ENCODE measurements around the gene HS3ST3A1. TPM values are rescaled to one million over a fixed set of nuclear protein-coding genes. Genes with fewer than 3 reads are reported as not detected.

The HS3ST3A1 gene
- total RNA-seq (8.3 TPM), polyA plus RNA-seq (1 to 10 TPM; 1.8 to 7.5 (median 6.2) TPM)

GRCh38 chr17:13601776-13602551, at the start of gene HS3ST3A1:
Gene HS3ST3A1 (minus strand): TSS chr17:13601929. CDS start chr17:13601129, 800 bp downstream.
- H3K4me1 ChIP-seq (ENCODE audit: control insufficient read depth, insufficient read depth, low read length, poor library complexity, severe bottlenecking): peaks cover 21% of the 10 kb centered on the region
- peak within 1 kb of the TSS in 3 of 4 donors; percentile 56 to 79 (median 61) for H3K4me3 Mint-ChIP-seq
- peak within 1 kb of the TSS in 1 of 3 donors; percentile 2 for H3K27ac Mint-ChIP-seq
- peak in 1 of 2 donors; percentile 28 for ATAC-seq (ENCODE audit: low read depth in 2 of 2)
- no peaks in the 10 kb centered on the region for H3K36me3 Mint-ChIP-seq
- no peaks in the 10 kb centered on the region for H3K9me3 ChIP-seq (ENCODE audit: control insufficient read depth in 2 of 2, low read length in 2 of 2)
- H3K27ac ChIP-seq (ENCODE audit: insufficient read depth, low read length, poor library complexity, severe bottlenecking): no peak within 1 kb of the TSS
- no peak within 1 kb of the TSS for H3K4me3 ChIP-seq (ENCODE audit: low read depth, low read length)
- H3K4me1 Mint-ChIP-seq: peaks cover 0 to 13% (median 5%) of the 10 kb centered on the region in 4 donors
- DNase-seq: no peak
- peaks cover 0 to 8% (median 0%) of the 10 kb centered on the region in 7 donors for H3K9me3 Mint-ChIP-seq
- no peaks in the 10 kb centered on the region for H3K36me3 ChIP-seq (ENCODE audit: control insufficient read depth, insufficient read depth, low read length)
- peaks cover 25% of the 10 kb centered on the region for H3K27me3 ChIP-seq (ENCODE audit: control insufficient read depth, insufficient read depth, low read length)
- H3K27me3 Mint-ChIP-seq: peaks cover 72% of the 10 kb centered on the region

GRCh38 chr17:13650096-13650675, 48.5 kb upstream of the HS3ST3A1 start:
- Histone ChIP-seq H3K27ac (ENCODE audit: insufficient read depth, low read length, poor library complexity, severe bottlenecking) (no peak overlapping the region), H3K27me3 (ENCODE audit: control insufficient read depth, insufficient read depth, low read length) (peaks cover 10% of the 10 kb centered on the region), H3K4me3 (ENCODE audit: low read depth, low read length) (no peak overlapping the region), H3K4me1 (ENCODE audit: control insufficient read depth, insufficient read depth, low read length, poor library complexity, severe bottlenecking) (no peaks in the 10 kb centered on the region), H3K9me3 (ENCODE audit: control insufficient read depth in 2 of 2, low read length in 2 of 2) (no peaks in the 10 kb centered on the region), H3K36me3 (ENCODE audit: control insufficient read depth, insufficient read depth, low read length) (no peaks in the 10 kb centered on the region)
- H3K36me3 Mint-ChIP-seq: no peaks in the 10 kb centered on the region
- no peaks in the 10 kb centered on the region for H3K9me3 Mint-ChIP-seq
- H3K27ac Mint-ChIP-seq: no peak overlapping the region
- DNase-seq (no peak), ATAC-seq (ENCODE audit: low read depth in 2 of 2) (no peak)
- no peak overlapping the region for H3K4me3 Mint-ChIP-seq
- H3K4me1 Mint-ChIP-seq: no peaks in the 10 kb centered on the region
- H3K27me3 Mint-ChIP-seq: peaks cover 29% of the 10 kb centered on the region

GRCh38 chr17:13647543-13648021, 45.9 kb upstream of the HS3ST3A1 start:
- Mint-ChIP-seq H3K4me1 (no peaks in the 10 kb centered on the region), H3K9me3 (no peaks in the 10 kb centered on the region), H3K27me3 (peaks cover 22% of the 10 kb centered on the region), H3K4me3 (no peak overlapping the region), H3K27ac (no peak overlapping the region), H3K36me3 (no peaks in the 10 kb centered on the region)
- ATAC-seq (ENCODE audit: low read depth in 2 of 2) (no peak), DNase-seq (no peak)
- Histone ChIP-seq H3K4me1 (ENCODE audit: control insufficient read depth, insufficient read depth, low read length, poor library complexity, severe bottlenecking) (no peaks in the 10 kb centered on the region), H3K27ac (ENCODE audit: insufficient read depth, low read length, poor library complexity, severe bottlenecking) (no peak overlapping the region), H3K36me3 (ENCODE audit: control insufficient read depth, insufficient read depth, low read length) (no peaks in the 10 kb centered on the region), H3K9me3 (ENCODE audit: control insufficient read depth in 2 of 2, low read length in 2 of 2) (no peaks in the 10 kb centered on the region), H3K4me3 (ENCODE audit: low read depth, low read length) (no peak overlapping the region), H3K27me3 (ENCODE audit: control insufficient read depth, insufficient read depth, low read length) (peaks cover 13% of the 10 kb centered on the region)

- DNase-seq (no peak), ATAC-seq (ENCODE audit: low read depth in 2 of 2) (no peak)
- no peak overlapping the region for H3K4me3 Mint-ChIP-seq
- H3K27me3 ChIP-seq (ENCODE audit: control insufficient read depth, insufficient read depth, low read length): peaks cover 13% of the 10 kb centered on the region
- peaks cover 22% of the 10 kb centered on the region for H3K27me3 Mint-ChIP-seq
- H3K27ac Mint-ChIP-seq: no peak overlapping the region
- no peaks in the 10 kb centered on the region for H3K9me3 Mint-ChIP-seq
- H3K4me3 ChIP-seq (ENCODE audit: low read depth, low read length): no peak overlapping the region
- H3K4me1 ChIP-seq (ENCODE audit: control insufficient read depth, insufficient read depth, low read length, poor library complexity, severe bottlenecking): no peaks in the 10 kb centered on the region
- no peaks in the 10 kb centered on the region for H3K9me3 ChIP-seq (ENCODE audit: control insufficient read depth in 2 of 2, low read length in 2 of 2)
- no peaks in the 10 kb centered on the region for H3K36me3 Mint-ChIP-seq
- H3K4me1 Mint-ChIP-seq: no peaks in the 10 kb centered on the region
- H3K27ac ChIP-seq (ENCODE audit: insufficient read depth, low read length, poor library complexity, severe bottlenecking): no peak overlapping the region
- no peaks in the 10 kb centered on the region for H3K36me3 ChIP-seq (ENCODE audit: control insufficient read depth, insufficient read depth, low read length)
These were observed 45.3 kb upstream of the HS3ST3A1 start for GRCh38 chr17:13646969-13647542.

- Mint-ChIP-seq H3K4me1 (no peaks in the 10 kb centered on the region), H3K36me3 (no peaks in the 10 kb centered on the region), H3K27ac (no peak overlapping the region), H3K27me3 (peaks cover 24% of the 10 kb centered on the region), H3K4me3 (no peak overlapping the region), H3K9me3 (no peaks in the 10 kb centered on the region)
- H3K4me3 ChIP-seq (ENCODE audit: low read depth, low read length): no peak overlapping the region
- H3K27ac ChIP-seq (ENCODE audit: insufficient read depth, low read length, poor library complexity, severe bottlenecking): no peak overlapping the region
- H3K4me1 ChIP-seq (ENCODE audit: control insufficient read depth, insufficient read depth, low read length, poor library complexity, severe bottlenecking): no peaks in the 10 kb centered on the region
- ATAC-seq (ENCODE audit: low read depth in 2 of 2) (no peak), DNase-seq (no peak)
- H3K27me3 ChIP-seq (ENCODE audit: control insufficient read depth, insufficient read depth, low read length): peaks cover 13% of the 10 kb centered on the region
- H3K9me3 ChIP-seq (ENCODE audit: control insufficient read depth in 2 of 2, low read length in 2 of 2): no peaks in the 10 kb centered on the region
- H3K36me3 ChIP-seq (ENCODE audit: control insufficient read depth, insufficient read depth, low read length): no peaks in the 10 kb centered on the region
These were observed 44.7 kb upstream of the HS3ST3A1 start for GRCh38 chr17:13646411-13646810.

- Mint-ChIP-seq H3K27me3 (peaks cover 29% of the 10 kb centered on the region), H3K4me3 (no peak overlapping the region), H3K27ac (no peak overlapping the region), H3K9me3 (peaks cover 0 to 1% (median 0%) of the 10 kb centered on the region in 7 donors), H3K4me1 (no peaks in the 10 kb centered on the region), H3K36me3 (no peaks in the 10 kb centered on the region)
- Histone ChIP-seq H3K9me3 (ENCODE audit: control insufficient read depth in 2 of 2, low read length in 2 of 2) (no peaks in the 10 kb centered on the region), H3K27me3 (ENCODE audit: control insufficient read depth, insufficient read depth, low read length) (peaks cover 11% of the 10 kb centered on the region), H3K4me3 (ENCODE audit: low read depth, low read length) (no peak overlapping the region), H3K36me3 (ENCODE audit: control insufficient read depth, insufficient read depth, low read length) (no peaks in the 10 kb centered on the region), H3K4me1 (ENCODE audit: control insufficient read depth, insufficient read depth, low read length, poor library complexity, severe bottlenecking) (no peaks in the 10 kb centered on the region), H3K27ac (ENCODE audit: insufficient read depth, low read length, poor library complexity, severe bottlenecking) (no peak overlapping the region)
- DNase-seq: no peak
- no peak for ATAC-seq (ENCODE audit: low read depth in 2 of 2)
These were observed 41.5 kb upstream of the HS3ST3A1 start for GRCh38 chr17:13643180-13643579.

- no peaks in the 10 kb centered on the region for H3K36me3 Mint-ChIP-seq
- H3K27ac Mint-ChIP-seq: no peak overlapping the region
- peaks cover 26% of the 10 kb centered on the region for H3K27me3 Mint-ChIP-seq
- ATAC-seq (ENCODE audit: low read depth in 2 of 2) (no peak), DNase-seq (no peak)
- H3K4me3 ChIP-seq (ENCODE audit: low read depth, low read length): no peak overlapping the region
- no peaks in the 10 kb centered on the region for H3K4me1 Mint-ChIP-seq
- H3K4me1 ChIP-seq (ENCODE audit: control insufficient read depth, insufficient read depth, low read length, poor library complexity, severe bottlenecking): no peaks in the 10 kb centered on the region
- peaks cover 0 to 1% (median 0%) of the 10 kb centered on the region in 7 donors for H3K9me3 Mint-ChIP-seq
- no peaks in the 10 kb centered on the region for H3K9me3 ChIP-seq (ENCODE audit: control insufficient read depth in 2 of 2, low read length in 2 of 2)
- H3K4me3 Mint-ChIP-seq: no peak overlapping the region
- no peaks in the 10 kb centered on the region for H3K36me3 ChIP-seq (ENCODE audit: control insufficient read depth, insufficient read depth, low read length)
- peaks cover 11% of the 10 kb centered on the region for H3K27me3 ChIP-seq (ENCODE audit: control insufficient read depth, insufficient read depth, low read length)
- H3K27ac ChIP-seq (ENCODE audit: insufficient read depth, low read length, poor library complexity, severe bottlenecking): no peak overlapping the region
These were observed 40.5 kb upstream of the HS3ST3A1 start for GRCh38 chr17:13642188-13642587.
